CD4-positive, alpha-beta T cell treated with Interleukin-6 for 4 hours (primary cell): ENCODE data around the gene ARHGEF7.

Source experiments
- DNase-seq: peaks from one replicate; pipeline ENCODE4 v3.0.0-alpha.2; 2020; ENCODE audit warnings: mixed read lengths

The ARHGEF7 gene

DNA sequence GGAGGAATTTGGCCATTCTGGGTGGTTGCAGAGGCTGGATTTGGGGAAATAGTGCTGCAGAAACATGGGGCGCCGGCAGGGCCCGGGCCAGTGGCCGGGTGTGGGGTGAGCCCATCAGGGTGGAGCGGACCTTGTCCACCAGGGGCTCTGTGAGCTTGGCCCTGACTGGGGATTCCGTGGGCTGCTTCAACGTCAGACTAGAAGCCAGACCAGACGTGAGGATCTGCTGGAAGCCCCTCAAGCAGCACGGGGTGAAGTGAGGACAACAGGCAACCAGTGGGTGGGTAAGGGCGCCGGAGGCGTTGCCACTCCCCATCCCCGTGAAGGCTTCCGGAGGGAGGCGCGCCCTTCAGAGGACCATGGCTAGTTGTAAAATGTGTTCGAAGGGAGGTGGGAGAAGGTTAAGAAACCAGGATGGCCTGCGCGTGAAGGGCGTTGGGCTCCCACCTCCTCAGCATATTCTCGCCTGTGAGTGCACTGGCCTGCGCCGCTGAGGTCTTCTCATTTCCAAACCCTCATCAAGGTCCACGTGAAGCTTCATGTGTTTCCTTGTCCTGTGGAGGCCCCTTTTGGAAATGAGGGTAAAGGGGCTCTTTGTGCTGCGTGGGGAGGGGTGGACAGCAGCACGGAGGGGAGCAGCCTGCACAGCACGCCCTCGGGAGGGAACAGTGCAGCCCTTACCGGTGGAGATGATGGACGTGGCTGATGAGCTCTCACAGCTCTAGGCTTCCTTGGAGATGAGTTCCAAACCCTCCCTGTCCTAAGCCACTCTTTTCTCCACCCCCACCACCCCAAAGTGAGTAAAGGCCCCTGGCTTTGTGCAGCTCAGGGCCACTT, 213.7 kb downstream of the ARHGEF7 start:
- no peak for DNase-seq

- DNase-seq, result no peak
Observed at GRCh38 chr13:111329641-111330040, 214.5 kb downstream of the ARHGEF7 start.

DNA sequence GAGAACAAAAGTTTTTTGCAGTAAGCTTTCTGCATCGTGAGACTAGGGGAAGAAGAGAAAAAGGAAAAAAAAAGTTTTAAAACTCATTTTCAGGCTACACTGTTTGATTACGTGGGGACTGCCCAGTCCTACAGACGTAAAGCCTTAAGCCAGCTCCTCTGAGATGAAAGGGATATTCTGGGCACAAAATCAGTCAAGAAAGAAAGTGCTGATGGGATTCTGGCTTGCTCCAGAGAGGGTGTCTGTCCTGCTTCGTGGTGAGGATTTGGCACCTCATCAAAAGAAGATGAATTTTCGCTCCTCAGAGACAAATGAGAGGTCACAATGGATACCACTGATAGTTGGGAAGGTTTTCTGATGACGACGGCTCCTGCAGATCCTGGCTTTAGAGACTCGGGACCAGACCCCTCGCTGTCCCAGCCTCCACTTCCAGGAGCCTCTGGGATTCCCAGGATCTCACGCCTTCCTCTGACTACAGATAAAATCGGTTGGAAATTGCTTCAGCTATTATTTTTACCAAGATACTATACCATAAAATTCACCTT, 215.0 kb downstream of the ARHGEF7 start:
- no peak for DNase-seq

- DNase-seq, result no peak
Observed at GRCh38 chr13:111335298-111335697, 220.2 kb downstream of the ARHGEF7 start.

DNA sequence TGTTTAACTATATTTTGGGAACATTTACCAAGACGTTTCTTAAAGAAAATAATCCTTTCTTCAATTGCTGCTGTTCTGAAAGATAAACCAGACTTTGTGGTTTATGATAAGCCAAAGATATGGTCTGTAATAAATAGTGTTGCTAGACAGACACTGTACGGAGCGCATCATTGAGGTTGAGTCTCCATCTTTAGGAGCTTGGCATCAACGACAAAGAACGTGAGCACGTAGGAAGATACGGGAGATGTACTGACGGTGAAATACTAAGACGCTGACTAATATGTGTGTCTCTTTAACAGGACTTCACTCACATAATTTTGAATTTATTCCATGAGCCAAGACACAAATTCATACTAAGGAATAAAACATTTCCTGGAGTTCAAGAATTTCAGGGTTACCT, 221.6 kb downstream of the ARHGEF7 start:
- no peak for DNase-seq

GRCh38 chr13:111337206-111337605, 222.1 kb downstream of the ARHGEF7 start:
- no peak for DNase-seq

GRCh38 chr13:111337741-111338140, 222.6 kb downstream of the ARHGEF7 start:
- no peak for DNase-seq

- DNase-seq, result no peak
Observed at GRCh38 chr13:111338841-111339240, 223.7 kb downstream of the ARHGEF7 start.

DNA sequence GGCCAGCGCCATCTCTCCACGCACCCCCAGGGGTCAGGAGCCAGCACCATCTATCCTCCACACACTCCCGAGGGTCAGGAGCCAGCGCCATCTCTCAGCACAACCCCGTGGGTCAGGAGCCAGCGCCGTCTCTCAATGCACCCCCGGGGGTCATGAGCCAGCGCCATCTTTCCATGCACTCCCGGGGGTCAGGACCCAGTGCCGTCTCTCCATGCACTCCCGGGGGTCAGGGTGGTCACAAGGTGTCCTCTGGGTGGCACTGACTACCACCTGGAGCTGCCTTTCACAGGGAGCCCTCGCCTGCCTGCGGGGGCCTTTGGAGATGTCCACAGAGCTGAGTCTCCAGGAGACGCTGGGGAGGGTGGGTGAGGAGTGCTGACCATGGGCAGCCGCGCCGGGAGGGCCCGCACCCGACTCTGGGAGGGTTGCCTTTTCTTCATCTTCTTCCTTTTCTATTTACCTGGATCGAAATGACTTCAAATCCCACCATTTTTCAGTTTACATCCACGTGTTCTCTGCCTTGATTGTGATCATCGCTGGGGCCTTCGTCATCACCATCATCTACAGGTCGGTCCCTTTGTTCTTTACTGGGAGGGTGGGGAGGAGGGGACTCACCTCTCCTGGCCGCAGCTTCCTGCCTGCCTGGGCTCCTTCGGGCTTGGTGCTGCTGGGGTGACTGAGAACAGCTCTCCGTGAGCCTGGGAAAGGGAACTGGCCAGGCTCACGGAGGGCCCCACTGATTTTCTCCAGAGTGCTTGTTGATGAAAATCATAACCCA, 224.4 kb downstream of the ARHGEF7 start:
- no peak for DNase-seq

- no peak for DNase-seq
Observed at GRCh38 chr13:111341886-111342285, 226.8 kb downstream of the ARHGEF7 start.

GRCh38 chr13:111342721-111343120, 227.6 kb downstream of the ARHGEF7 start:
- no peak for DNase-seq

DNA sequence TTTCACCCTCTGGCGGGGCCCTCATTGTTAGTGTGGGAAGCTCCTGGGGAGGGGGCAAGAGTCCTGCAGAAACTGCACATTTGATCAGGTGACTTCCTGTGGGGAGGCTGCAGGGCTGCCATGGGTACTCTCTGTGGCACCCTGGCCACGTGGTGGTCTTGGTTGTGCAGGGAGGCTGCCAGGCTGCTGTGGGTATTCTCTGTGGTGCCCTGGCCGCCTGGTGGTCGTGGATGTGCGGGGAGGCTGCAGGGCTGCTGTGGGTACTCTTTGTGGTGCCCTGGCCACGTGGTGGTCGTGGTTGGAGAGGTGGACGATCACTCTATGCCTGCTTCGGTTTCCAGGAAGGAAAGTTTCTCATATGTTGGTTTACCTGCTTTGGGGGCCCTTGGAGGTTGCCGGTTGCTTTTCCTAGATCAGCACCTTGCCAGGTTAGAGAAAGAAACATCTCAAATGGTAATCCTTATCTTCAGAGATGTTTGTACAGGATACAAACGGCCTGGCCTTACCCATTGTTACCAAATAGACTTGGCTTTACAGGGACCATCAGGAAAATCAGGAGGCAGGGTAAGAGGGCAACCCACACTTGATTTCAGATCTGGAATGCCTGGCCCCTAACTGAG, 228.2 kb downstream of the ARHGEF7 start:
- DNase-seq, result no peak

- no peak for DNase-seq
Observed at GRCh38 chr13:111344471-111345191, 229.5 kb downstream of the ARHGEF7 start.

- no peak for DNase-seq
Observed at GRCh38 chr13:111345682-111346081, 230.6 kb downstream of the ARHGEF7 start.

GRCh38 chr13:111346101-111346680, 231.1 kb downstream of the ARHGEF7 start:
- DNase-seq, result no peak

GRCh38 chr13:111347438-111347837, 232.3 kb downstream of the ARHGEF7 start:
- no peak for DNase-seq

DNA sequence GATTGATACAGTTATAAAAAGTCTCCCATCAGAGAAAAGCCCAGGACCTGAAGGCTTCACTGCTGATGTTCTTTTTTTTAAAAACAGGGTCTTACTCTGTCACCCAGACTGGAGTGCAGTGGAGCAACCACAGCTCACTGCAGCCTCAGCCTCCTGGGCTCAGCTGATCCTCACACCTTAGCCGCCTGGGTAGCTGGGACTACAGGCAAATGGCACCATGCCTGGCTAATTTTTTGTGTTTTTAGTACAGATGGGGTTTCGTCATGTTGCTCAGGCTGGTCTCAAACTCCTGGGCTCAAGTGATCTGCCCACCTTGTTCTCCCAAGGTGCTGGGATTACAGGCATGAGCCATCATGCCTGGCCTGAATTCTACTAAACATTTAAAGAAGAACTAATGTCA, 238.4 kb downstream of the ARHGEF7 start:
- no peak for DNase-seq

- no peak for DNase-seq
Observed at GRCh38 chr13:111354789-111355188, 239.7 kb downstream of the ARHGEF7 start.
